MM.1S (cell line): ENCODE measurements around the gene AAK1.

ENCODE experiments used
- DNase-seq: peaks from one replicate; pipeline ENCODE4 v3.0.0-alpha.2; 2015
- H2AFZ ChIP-seq: fragments of 300-600 bp; sonication (generic); 2 replicates; pipeline ENCODE4 v1.6.0; 2016; ENCODE audit warnings: antibody characterized with exemption, low read length
- H3F3A ChIP-seq: fragments of 300-600 bp; sonication (generic); 2 replicates; pipeline ENCODE4 v1.6.1; 2016; ENCODE audit warnings: mild to moderate bottlenecking, antibody characterized with exemption, low read length, moderate library complexity, mixed read lengths; ENCODE audit not compliant: insufficient read depth
- H3K27ac ChIP-seq: fragments of 300-600 bp; sonication (generic); 2 replicates; pipeline ENCODE4 v1.5.1; 2016; ENCODE audit warnings: mild to moderate bottlenecking, low read length
- H3K27me3 ChIP-seq: fragments of 300-600 bp; sonication (generic); replicated peaks from 2 replicates; pipeline ENCODE4 v1.6.0; 2016; ENCODE audit warnings: low read length; ENCODE audit not compliant: insufficient read depth
- H3K36me3 ChIP-seq: fragments of 300-600 bp; sonication (generic); replicated peaks from 2 replicates; pipeline ENCODE4 v1.6.1; 2016; ENCODE audit warnings: mild to moderate bottlenecking, low read length, mixed read lengths; ENCODE audit not compliant: insufficient read depth
- H3K4me1 ChIP-seq: fragments of 300-600 bp; sonication (generic); 2 replicates; pipeline ENCODE4 v1.6.1; 2016; ENCODE audit warnings: low read length, mixed read lengths
- H3K4me2 ChIP-seq: fragments of 300-600 bp; sonication (generic); 2 replicates; pipeline ENCODE4 v1.6.0; 2016; ENCODE audit warnings: low read depth, low read length
- H3K4me3 ChIP-seq: fragments of 300-600 bp; sonication (generic); 2 replicates; pipeline ENCODE4 v1.5.1; 2016; ENCODE audit warnings: low read length, mixed read lengths
- H3K79me2 ChIP-seq: fragments of 300-600 bp; sonication (generic); 2 replicates; pipeline ENCODE4 v1.6.1; 2016; ENCODE audit warnings: mixed run types, low read length, mixed read lengths
- H3K9ac ChIP-seq: fragments of 300-600 bp; sonication (generic); 2 replicates; pipeline ENCODE4 v1.6.1; 2016; ENCODE audit warnings: low read length, mixed read lengths
- H3K9me2 ChIP-seq: fragments of 300-600 bp; sonication (generic); replicated peaks from 2 replicates; pipeline ENCODE4 v1.6.1; 2016; ENCODE audit warnings: mild to moderate bottlenecking, low read length, mixed read lengths; ENCODE audit not compliant: insufficient read depth
- H3K9me3 ChIP-seq: fragments of 300-600 bp; sonication (generic); replicated peaks from 2 replicates; pipeline ENCODE4 v1.6.1; 2016; ENCODE audit warnings: mild to moderate bottlenecking, low read length, mixed read lengths; ENCODE audit not compliant: insufficient read depth
- H4K20me1 ChIP-seq: fragments of 300-600 bp; sonication (generic); 2 replicates; pipeline ENCODE4 v1.6.1; 2016; ENCODE audit warnings: mild to moderate bottlenecking, low read length, moderate library complexity, mixed read lengths; ENCODE audit not compliant: insufficient read depth
- EZH2 ChIP-seq: fragments of 300-600 bp; sonication (generic); optimal IDR thresholded peaks from 2 replicates; pipeline ENCODE3; 2017; ENCODE audit warnings: low read depth, mild to moderate bottlenecking, antibody characterized with exemption, low read length, mixed read lengths
- EZH2phosphoT487 ChIP-seq: fragments of 300-600 bp; sonication (generic); IDR thresholded peaks from 2 replicates; pipeline ENCODE4 v1.6.1; 2018; ENCODE audit warnings: antibody characterized with exemption, low read length
- TF ChIP-seq, protein P1 (sequence below): fragments of 300-600 bp; sonication (generic); IDR thresholded peaks from 2 replicates; pipeline ENCODE4 v1.5.1; 2016; ENCODE audit warnings: antibody characterized with exemption, low read length, mixed read lengths

Gene AAK1

DNA sequence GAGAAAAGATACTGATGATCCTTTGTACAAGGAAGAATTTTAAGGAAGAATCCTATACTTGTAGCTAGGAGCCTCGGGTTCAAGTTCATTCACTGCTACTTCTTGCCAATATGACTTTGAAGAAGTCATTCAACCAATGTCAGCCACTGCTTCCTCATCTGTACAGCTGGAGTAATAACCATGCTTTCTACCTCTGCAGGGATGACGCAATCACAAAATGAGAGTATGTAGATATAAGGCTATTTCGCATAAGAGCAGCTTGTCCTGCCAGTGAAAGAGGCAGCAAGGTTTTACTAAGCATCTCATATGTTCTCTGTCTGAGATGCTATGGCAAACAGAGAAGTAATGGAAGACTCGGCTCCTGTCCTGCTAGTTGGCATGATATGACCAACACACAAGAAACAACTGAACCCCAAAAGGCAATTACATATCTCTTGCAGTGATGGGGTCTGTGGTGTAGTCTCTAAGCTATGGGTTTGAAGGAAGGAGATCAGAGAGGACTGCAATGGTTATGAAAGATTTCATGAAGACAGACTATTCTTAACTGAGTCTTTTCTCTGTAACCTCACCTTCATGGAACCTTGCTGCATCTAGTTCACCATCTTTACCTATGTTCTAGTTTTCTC lies 9.2 kb downstream of the AAK1 start:
- Histone ChIP-seq H3K27ac (no peak overlapping the region), H3K4me2 (no peak overlapping the region), H3K9me2 (no peaks in the 10 kb centered on the region), H2AFZ (no peak overlapping the region), H3K9ac (no peak overlapping the region), H3K36me3 (0 out of 2 replicates have a peak, but pooled peaks cover 5% of the 10 kb centered on the region), H3K4me1 (peaks cover 3% of the 10 kb centered on the region), H3K4me3 (no peak overlapping the region), H3K9me3 (no peaks in the 10 kb centered on the region), H3F3A (no peaks in the 10 kb centered on the region), H4K20me1 (0 out of 2 replicates have a peak, but pooled peaks cover 7% of the 10 kb centered on the region), H3K79me2 (peaks cover 58% of the 10 kb centered on the region), H3K27me3 (no peaks in the 10 kb centered on the region)
- DNase-seq = no peak
- TF ChIP-seq, protein P1, sequence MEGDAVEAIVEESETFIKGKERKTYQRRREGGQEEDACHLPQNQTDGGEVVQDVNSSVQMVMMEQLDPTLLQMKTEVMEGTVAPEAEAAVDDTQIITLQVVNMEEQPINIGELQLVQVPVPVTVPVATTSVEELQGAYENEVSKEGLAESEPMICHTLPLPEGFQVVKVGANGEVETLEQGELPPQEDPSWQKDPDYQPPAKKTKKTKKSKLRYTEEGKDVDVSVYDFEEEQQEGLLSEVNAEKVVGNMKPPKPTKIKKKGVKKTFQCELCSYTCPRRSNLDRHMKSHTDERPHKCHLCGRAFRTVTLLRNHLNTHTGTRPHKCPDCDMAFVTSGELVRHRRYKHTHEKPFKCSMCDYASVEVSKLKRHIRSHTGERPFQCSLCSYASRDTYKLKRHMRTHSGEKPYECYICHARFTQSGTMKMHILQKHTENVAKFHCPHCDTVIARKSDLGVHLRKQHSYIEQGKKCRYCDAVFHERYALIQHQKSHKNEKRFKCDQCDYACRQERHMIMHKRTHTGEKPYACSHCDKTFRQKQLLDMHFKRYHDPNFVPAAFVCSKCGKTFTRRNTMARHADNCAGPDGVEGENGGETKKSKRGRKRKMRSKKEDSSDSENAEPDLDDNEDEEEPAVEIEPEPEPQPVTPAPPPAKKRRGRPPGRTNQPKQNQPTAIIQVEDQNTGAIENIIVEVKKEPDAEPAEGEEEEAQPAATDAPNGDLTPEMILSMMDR = no peak
- no peak for TF ChIP-seq EZH2phosphoT487
- no peak for TF ChIP-seq EZH2

DNA sequence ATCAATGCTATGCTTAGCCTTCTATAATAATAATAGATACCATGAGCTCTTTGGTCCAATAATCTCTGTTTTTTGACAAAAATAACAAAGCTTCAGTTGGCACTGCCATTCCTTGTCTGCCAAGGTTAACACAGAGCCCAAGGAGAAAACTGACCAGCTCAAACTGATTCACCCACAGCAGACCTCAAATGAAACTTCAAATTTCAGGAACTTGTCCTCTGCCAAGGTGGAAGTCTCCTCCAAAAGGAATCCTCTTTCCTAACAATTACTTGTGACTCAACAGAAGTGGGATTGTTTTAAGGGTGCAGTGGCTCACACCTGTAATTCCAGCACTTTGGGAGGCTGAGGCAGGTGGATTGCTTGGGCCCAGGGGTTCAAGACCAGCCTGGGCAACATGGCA lies 12.1 kb downstream of the AAK1 start:
- H4K20me1 ChIP-seq = 0 out of 2 replicates have a peak, but pooled peaks cover 4% of the 10 kb centered on the region
- H3K4me3 ChIP-seq = no peak overlapping the region
- no peaks in the 10 kb centered on the region for H3K9me2 ChIP-seq
- H3K9ac ChIP-seq = no peak overlapping the region
- H3K9me3 ChIP-seq = no peaks in the 10 kb centered on the region
- H2AFZ ChIP-seq = no peak overlapping the region
- TF ChIP-seq EZH2 (no peak), EZH2phosphoT487 (no peak)
- TF ChIP-seq, protein P1 = no peak
- H3K4me1 ChIP-seq = peaks cover 15% of the 10 kb centered on the region
- no peaks in the 10 kb centered on the region for H3F3A ChIP-seq
- no peak overlapping the region for H3K4me2 ChIP-seq
- no peak for DNase-seq
- no peaks in the 10 kb centered on the region for H3K36me3 ChIP-seq
- H3K27me3 ChIP-seq = no peaks in the 10 kb centered on the region
- H3K27ac ChIP-seq = no peak overlapping the region
- H3K79me2 ChIP-seq = peaks cover 50% of the 10 kb centered on the region

DNA sequence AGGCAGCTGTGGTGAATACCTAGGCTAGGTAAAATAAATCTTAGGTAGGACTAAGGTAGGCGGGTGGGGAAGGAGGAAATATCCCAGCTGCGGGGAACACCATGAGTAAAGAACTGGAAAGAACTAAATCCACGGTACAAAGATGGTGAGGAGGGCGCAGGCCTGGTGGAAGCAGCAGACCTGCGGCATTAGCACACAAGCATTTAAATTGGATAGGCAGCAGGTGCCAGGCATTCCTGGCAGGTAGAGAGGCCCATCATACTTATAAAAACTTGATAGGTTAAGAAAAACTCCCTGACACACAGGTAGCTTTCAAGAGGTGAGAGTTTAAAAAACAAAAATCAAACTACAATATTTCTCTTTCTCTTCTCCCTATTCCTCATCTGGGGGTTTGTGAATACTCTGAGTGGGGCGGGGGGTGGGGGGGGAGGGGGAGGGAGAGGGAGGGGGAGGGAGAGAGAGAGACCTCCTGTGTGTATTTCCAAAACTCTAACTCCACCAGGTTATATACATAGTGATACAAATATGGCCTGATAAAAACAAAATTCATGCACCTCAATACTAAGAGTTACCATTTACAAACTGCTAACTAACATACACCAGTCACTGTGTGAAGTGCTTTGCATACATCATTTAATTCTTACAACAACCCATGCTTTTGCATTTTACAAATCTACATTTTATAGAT lies 13.5 kb downstream of the AAK1 start:
- Histone ChIP-seq H4K20me1 (0 out of 2 replicates have a peak, but pooled peaks cover 4% of the 10 kb centered on the region), H3K4me1 (peaks cover 15% of the 10 kb centered on the region), H3K27me3 (no peaks in the 10 kb centered on the region), H3K79me2 (peaks cover 55% of the 10 kb centered on the region), H3F3A (no peaks in the 10 kb centered on the region), H2AFZ (no peak overlapping the region), H3K4me2 (no peak overlapping the region), H3K36me3 (no peaks in the 10 kb centered on the region), H3K27ac (no peak overlapping the region), H3K9me3 (no peaks in the 10 kb centered on the region), H3K9ac (no peak overlapping the region), H3K9me2 (no peaks in the 10 kb centered on the region), H3K4me3 (no peak overlapping the region)
- TF ChIP-seq EZH2phosphoT487 = no peak
- TF ChIP-seq, protein P1 = no peak
- no peak for TF ChIP-seq EZH2
- DNase-seq = no peak
